ENCODE results near the gene FAM163A. TPM values are rescaled to one million over a fixed set of nuclear protein-coding genes. Genes with fewer than 3 reads are reported as not detected.

The FAM163A gene
- total RNA-seq, 1 experiment from 2014 or later, result not detected

GRCh38 chr1:179823693-179824092, 80.6 kb downstream of the FAM163A start:
- Histone ChIP-seq H3K4me2 (ENCODE audit: low read depth, low read length, poor library complexity, severe bottlenecking) (no peak overlapping the region), H3K79me2 (ENCODE audit: low read length) (no peaks in the 10 kb centered on the region), H2AFZ (ENCODE audit: low read length) (no peak overlapping the region), H3K27ac (ENCODE audit: low read length) (no peak overlapping the region), H3K4me1 (ENCODE audit: low read length) (no peaks in the 10 kb centered on the region), H3K9me3 (ENCODE audit: low read length) (no peaks in the 10 kb centered on the region), H4K20me1 (ENCODE audit: insufficient read depth, low read depth, low read length) (no peaks in the 10 kb centered on the region), H3K9me2 (replicated peaks; ENCODE audit: insufficient read depth, low read length) (no peaks in the 10 kb centered on the region), H3K9ac (ENCODE audit: low read length) (no peak overlapping the region), H3K4me3 (ENCODE audit: low read length) (no peak overlapping the region), H3K36me3 (ENCODE audit: insufficient read depth, low read length) (no peaks in the 10 kb centered on the region), H3K27me3 (ENCODE audit: low read length) (no peaks in the 10 kb centered on the region)
- no peak for DNase-seq

DNA sequence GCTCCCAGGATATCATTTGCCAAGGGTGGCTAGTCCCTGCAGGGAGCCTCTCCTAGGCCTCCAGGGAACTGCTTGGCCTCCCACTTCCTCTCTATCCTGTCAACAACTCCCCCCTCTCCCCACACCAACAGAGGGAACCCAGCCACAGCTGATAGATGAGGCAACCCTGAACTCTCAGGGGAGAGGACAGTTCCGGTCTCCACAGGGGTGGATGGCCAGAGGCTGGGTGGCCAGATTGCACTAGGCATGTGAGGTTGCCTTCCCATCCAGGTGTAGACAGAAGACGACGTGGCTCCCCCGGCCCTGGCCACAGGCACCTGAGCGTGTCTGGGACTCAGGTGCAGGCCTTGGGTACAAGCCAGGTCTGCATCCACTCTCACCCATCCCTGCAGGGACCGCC, 81.2 kb downstream of the FAM163A start:
- no peak overlapping the region for H3K9ac ChIP-seq (ENCODE audit: low read length)
- no peaks in the 10 kb centered on the region for H3K9me3 ChIP-seq (ENCODE audit: low read length)
- no peak for DNase-seq
- no peaks in the 10 kb centered on the region for H3K9me2 ChIP-seq (replicated peaks; ENCODE audit: insufficient read depth, low read length)
- no peaks in the 10 kb centered on the region for H4K20me1 ChIP-seq (ENCODE audit: insufficient read depth, low read depth, low read length)
- H2AFZ ChIP-seq (ENCODE audit: low read length), result no peak overlapping the region
- no peaks in the 10 kb centered on the region for H3K4me1 ChIP-seq (ENCODE audit: low read length)
- no peak overlapping the region for H3K4me2 ChIP-seq (ENCODE audit: low read depth, low read length, poor library complexity, severe bottlenecking)
- no peaks in the 10 kb centered on the region for H3K27me3 ChIP-seq (ENCODE audit: low read length)
- H3K4me3 ChIP-seq (ENCODE audit: low read length), result no peak overlapping the region
- H3K79me2 ChIP-seq (ENCODE audit: low read length), result no peaks in the 10 kb centered on the region
- H3K36me3 ChIP-seq (ENCODE audit: insufficient read depth, low read length), result no peaks in the 10 kb centered on the region
- H3K27ac ChIP-seq (ENCODE audit: low read length), result no peak overlapping the region

GRCh38 chr1:179825206-179825605, 82.1 kb downstream of the FAM163A start:
- Histone ChIP-seq H3K9ac (ENCODE audit: low read length) (no peak overlapping the region), H3K4me3 (ENCODE audit: low read length) (no peak overlapping the region), H3K4me1 (ENCODE audit: low read length) (no peaks in the 10 kb centered on the region), H3K36me3 (ENCODE audit: insufficient read depth, low read length) (no peaks in the 10 kb centered on the region), H4K20me1 (ENCODE audit: insufficient read depth, low read depth, low read length) (no peaks in the 10 kb centered on the region), H3K4me2 (ENCODE audit: low read depth, low read length, poor library complexity, severe bottlenecking) (no peak overlapping the region), H3K79me2 (ENCODE audit: low read length) (no peaks in the 10 kb centered on the region), H3K9me2 (replicated peaks; ENCODE audit: insufficient read depth, low read length) (no peaks in the 10 kb centered on the region), H2AFZ (ENCODE audit: low read length) (no peak overlapping the region), H3K9me3 (ENCODE audit: low read length) (no peaks in the 10 kb centered on the region), H3K27me3 (ENCODE audit: low read length) (no peaks in the 10 kb centered on the region), H3K27ac (ENCODE audit: low read length) (no peak overlapping the region)
- DNase-seq, result no peak

- no peaks in the 10 kb centered on the region for H4K20me1 ChIP-seq (ENCODE audit: insufficient read depth, low read depth, low read length)
- DNase-seq, result no peak
- no peak overlapping the region for H2AFZ ChIP-seq (ENCODE audit: low read length)
Measured at GRCh38 chr1:179825798-179826460, 82.8 kb downstream of the FAM163A start.

DNA sequence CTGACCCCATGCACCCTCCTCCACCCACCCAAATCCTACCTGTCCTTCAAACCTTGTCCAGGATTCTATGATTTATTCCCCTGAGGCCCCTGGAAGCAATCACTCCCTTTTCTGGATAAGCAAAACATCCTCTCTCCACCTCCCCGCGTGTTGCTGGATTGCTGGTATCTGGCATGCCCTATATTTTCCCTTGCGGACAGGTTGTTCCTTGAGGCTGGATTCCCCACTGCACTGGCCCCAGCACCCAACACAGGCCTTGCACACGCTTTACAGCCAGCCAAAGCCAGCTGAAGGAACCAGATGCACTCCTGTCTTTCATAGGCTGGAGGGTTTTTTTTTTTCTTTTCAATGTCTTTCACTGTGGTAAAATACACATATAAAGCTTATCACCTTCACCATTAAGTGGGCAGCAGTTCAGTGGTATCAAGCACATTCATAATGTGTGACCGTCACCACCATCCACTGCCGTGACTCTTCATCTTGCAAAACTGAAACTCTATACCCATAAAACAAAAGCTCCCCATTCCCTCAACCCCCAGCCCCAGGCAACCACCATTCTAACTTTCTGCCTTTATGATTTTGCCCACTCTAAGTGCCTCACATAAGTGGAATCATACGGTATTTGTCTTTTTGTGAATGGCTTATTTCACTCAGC, 83.7 kb downstream of the FAM163A start:
- H3K9ac ChIP-seq (ENCODE audit: low read length), result no peak overlapping the region
- H2AFZ ChIP-seq (ENCODE audit: low read length), result no peak overlapping the region
- no peak for DNase-seq
- no peak overlapping the region for H3K27ac ChIP-seq (ENCODE audit: low read length)
- no peak overlapping the region for H3K4me3 ChIP-seq (ENCODE audit: low read length)
- H3K9me2 ChIP-seq (replicated peaks; ENCODE audit: insufficient read depth, low read length), result no peaks in the 10 kb centered on the region
- H3K4me1 ChIP-seq (ENCODE audit: low read length), result no peaks in the 10 kb centered on the region
- no peaks in the 10 kb centered on the region for H3K36me3 ChIP-seq (ENCODE audit: insufficient read depth, low read length)
- H3K9me3 ChIP-seq (ENCODE audit: low read length), result no peaks in the 10 kb centered on the region
- H4K20me1 ChIP-seq (ENCODE audit: insufficient read depth, low read depth, low read length), result no peaks in the 10 kb centered on the region
- no peaks in the 10 kb centered on the region for H3K27me3 ChIP-seq (ENCODE audit: low read length)
- H3K79me2 ChIP-seq (ENCODE audit: low read length), result no peaks in the 10 kb centered on the region
- H3K4me2 ChIP-seq (ENCODE audit: low read depth, low read length, poor library complexity, severe bottlenecking), result no peak overlapping the region

More at GRCh38 chr1:179825798-179826460, 82.8 kb downstream of the FAM163A start:
- Histone ChIP-seq H3K27me3 (ENCODE audit: low read length) (no peaks in the 10 kb centered on the region), H3K9me3 (ENCODE audit: low read length) (no peaks in the 10 kb centered on the region), H3K9me2 (replicated peaks; ENCODE audit: insufficient read depth, low read length) (no peaks in the 10 kb centered on the region), H3K79me2 (ENCODE audit: low read length) (no peaks in the 10 kb centered on the region), H3K4me1 (ENCODE audit: low read length) (no peaks in the 10 kb centered on the region), H3K27ac (ENCODE audit: low read length) (no peak overlapping the region), H3K9ac (ENCODE audit: low read length) (no peak overlapping the region), H3K36me3 (ENCODE audit: insufficient read depth, low read length) (no peaks in the 10 kb centered on the region), H3K4me3 (ENCODE audit: low read length) (no peak overlapping the region), H3K4me2 (ENCODE audit: low read depth, low read length, poor library complexity, severe bottlenecking) (no peak overlapping the region)

- H4K20me1 ChIP-seq (ENCODE audit: insufficient read depth, low read depth, low read length), result no peaks in the 10 kb centered on the region
- H3K4me1 ChIP-seq (ENCODE audit: low read length), result no peaks in the 10 kb centered on the region
- H3K79me2 ChIP-seq (ENCODE audit: low read length), result no peaks in the 10 kb centered on the region
- no peaks in the 10 kb centered on the region for H3K9me3 ChIP-seq (ENCODE audit: low read length)
- no peaks in the 10 kb centered on the region for H3K36me3 ChIP-seq (ENCODE audit: insufficient read depth, low read length)
- H3K9ac ChIP-seq (ENCODE audit: low read length), result no peak overlapping the region
- H3K4me2 ChIP-seq (ENCODE audit: low read depth, low read length, poor library complexity, severe bottlenecking), result no peak overlapping the region
- no peak overlapping the region for H3K27ac ChIP-seq (ENCODE audit: low read length)
- H3K4me3 ChIP-seq (ENCODE audit: low read length), result no peak overlapping the region
- H3K27me3 ChIP-seq (ENCODE audit: low read length), result no peaks in the 10 kb centered on the region
- no peak overlapping the region for H2AFZ ChIP-seq (ENCODE audit: low read length)
- no peaks in the 10 kb centered on the region for H3K9me2 ChIP-seq (replicated peaks; ENCODE audit: insufficient read depth, low read length)
- DNase-seq, result no peak
Measured at GRCh38 chr1:179828554-179829110, 85.5 kb downstream of the FAM163A start.

- H3K4me1 ChIP-seq (ENCODE audit: low read length), result peaks cover 4% of the 10 kb centered on the region; the same call in 1 of the 2 replicates
- no peaks in the 10 kb centered on the region for H3K27me3 ChIP-seq (ENCODE audit: low read length)
- H3K36me3 ChIP-seq (ENCODE audit: insufficient read depth, low read length), result no peaks in the 10 kb centered on the region
- no peaks in the 10 kb centered on the region for H3K9me2 ChIP-seq (replicated peaks; ENCODE audit: insufficient read depth, low read length)
- no peak overlapping the region for H3K4me2 ChIP-seq (ENCODE audit: low read depth, low read length, poor library complexity, severe bottlenecking)
- H3K79me2 ChIP-seq (ENCODE audit: low read length), result no peaks in the 10 kb centered on the region
- DNase-seq, result no peak
- H3K9ac ChIP-seq (ENCODE audit: low read length), result no peak overlapping the region
- H2AFZ ChIP-seq (ENCODE audit: low read length), result no peak overlapping the region
- no peaks in the 10 kb centered on the region for H3K9me3 ChIP-seq (ENCODE audit: low read length)
- no peaks in the 10 kb centered on the region for H4K20me1 ChIP-seq (ENCODE audit: insufficient read depth, low read depth, low read length)
- H3K4me3 ChIP-seq (ENCODE audit: low read length), result no peak overlapping the region
- H3K27ac ChIP-seq (ENCODE audit: low read length), result no peak overlapping the region
Measured at GRCh38 chr1:179831225-179831624, 88.1 kb downstream of the FAM163A start.

DNA sequence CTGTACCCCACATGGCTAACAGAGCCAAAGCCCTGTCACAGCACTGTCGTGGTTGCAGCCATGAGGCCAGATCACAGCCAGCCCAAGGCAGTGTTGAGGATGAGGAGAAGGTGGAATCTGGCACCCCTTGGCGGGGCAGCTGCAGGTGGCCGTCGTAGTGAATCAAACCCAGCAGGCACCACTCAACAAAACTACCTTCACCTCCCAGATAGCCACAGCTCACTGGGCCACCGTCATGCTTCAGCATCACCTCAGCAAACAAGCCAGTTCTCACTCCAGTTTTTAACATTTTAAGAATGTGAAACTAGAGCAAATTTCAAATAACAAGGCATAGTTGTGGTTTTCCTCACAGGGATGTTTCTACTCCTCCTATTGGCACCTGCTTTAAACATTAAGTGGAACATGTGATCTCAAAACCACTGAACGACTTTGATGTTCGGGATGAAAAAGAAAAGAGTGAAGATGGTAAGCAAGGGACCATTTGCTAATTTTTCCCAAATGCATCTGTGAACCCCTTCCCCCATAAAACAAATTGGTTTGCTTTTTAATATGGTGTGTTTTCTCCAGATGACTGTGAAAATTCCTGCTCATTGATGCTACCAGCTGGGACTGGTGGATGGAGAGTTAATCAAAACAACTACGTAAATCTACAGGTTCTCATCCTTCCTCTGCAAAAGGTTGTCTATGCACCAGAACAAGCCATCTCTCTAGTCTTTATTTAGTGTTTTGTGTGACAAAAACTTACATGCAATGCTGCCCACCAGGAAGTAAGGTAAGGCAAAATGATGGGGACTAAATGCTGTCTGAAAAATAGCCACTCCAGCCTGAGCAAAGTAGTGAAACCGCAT, 89.0 kb downstream of the FAM163A start:
- H3K36me3 ChIP-seq (ENCODE audit: insufficient read depth, low read length), result no peaks in the 10 kb centered on the region
- no peak overlapping the region for H3K27ac ChIP-seq (ENCODE audit: low read length)
- H3K4me1 ChIP-seq (ENCODE audit: low read length), result peaks cover 4% of the 10 kb centered on the region; the same call in 1 of the 2 replicates
- no peaks in the 10 kb centered on the region for H4K20me1 ChIP-seq (ENCODE audit: insufficient read depth, low read depth, low read length)
- H3K9me2 ChIP-seq (replicated peaks; ENCODE audit: insufficient read depth, low read length), result no peaks in the 10 kb centered on the region
- H3K9ac ChIP-seq (ENCODE audit: low read length), result no peak overlapping the region
- no peaks in the 10 kb centered on the region for H3K9me3 ChIP-seq (ENCODE audit: low read length)
- no peak for DNase-seq
- H2AFZ ChIP-seq (ENCODE audit: low read length), result no peak overlapping the region
- H3K79me2 ChIP-seq (ENCODE audit: low read length), result no peaks in the 10 kb centered on the region
- no peaks in the 10 kb centered on the region for H3K27me3 ChIP-seq (ENCODE audit: low read length)
- H3K4me2 ChIP-seq (ENCODE audit: low read depth, low read length, poor library complexity, severe bottlenecking), result no peak overlapping the region
- no peak overlapping the region for H3K4me3 ChIP-seq (ENCODE audit: low read length)
